HEK293 (cell line): Measurements from ENCODE around the gene VRTN.

Experiments
- CTCF ChIA-PET: fragments of 350-600 bp; formaldehyde crosslinking; extraction: SDS; loops from one replicate; lab custom pipeline; 2021; ENCODE audit warnings: antibody characterized with exemption; lab: Yijun Ruan, JAX
- POLR2A ChIA-PET: fragments of 300-600 bp; formaldehyde crosslinking; extraction: SDS; loops from one replicate; lab custom pipeline; 2020; ENCODE audit warnings: antibody characterized with exemption, inconsistent platforms; lab: Yijun Ruan, JAX
- H3K27ac ChIP-seq: fragments of 200-500 bp; sonication (Bioruptor generic); 2 replicates; pipeline ENCODE4 v1.5.1; 2014; ENCODE audit warnings: low read depth, low read length, control low read depth, inconsistent platforms; ENCODE audit errors: extremely low read depth
- H3K36me3 ChIP-seq, 2 experiments: fragments of 200-500 bp in 1 of 2; sonication (Bioruptor generic) in 1 of 2; 1 replicate in 1 of 2; 2 replicates in 1 of 2; pipeline ENCODE4 v1.5.1; 2014 to 2017; ENCODE audit warnings: inconsistent platforms in 2 of 2, low read length in 2 of 2; ENCODE audit not compliant: control insufficient read depth in 2 of 2, insufficient read depth in 1 of 2
- H3K4me1 ChIP-seq: fragments of 200-500 bp; sonication (Bioruptor generic); 2 replicates; pipeline ENCODE4 v1.5.1; 2014; ENCODE audit warnings: mild to moderate bottlenecking, low read length, inconsistent platforms; ENCODE audit not compliant: control insufficient read depth, insufficient read depth
- H3K4me3 ChIP-seq: 2 replicates; pipeline ENCODE4 v1.5.1; 2011; ENCODE audit warnings: low read depth, mild to moderate bottlenecking, control low read depth, low read length, moderate library complexity
- H3K9me3 ChIP-seq: fragments of 200-500 bp; sonication (Bioruptor generic); 2 replicates; pipeline ENCODE4 v1.5.1; 2014; ENCODE audit warnings: low read depth, low read length, inconsistent platforms; ENCODE audit not compliant: control insufficient read depth, insufficient read depth
- HOXA7 ChIP-seq: sonication (generic); formaldehyde crosslinking; IDR thresholded peaks from 2 replicates; pipeline ENCODE4 v1.8.1; 2022; ENCODE audit warnings: missing genetic modification reagents, borderline replicate concordance
- IKZF3 ChIP-seq: fragments of 450-650 bp; IDR thresholded peaks from 2 replicates; pipeline ENCODE4 v1.5.0; 2018; ENCODE audit warnings: missing biosample characterization, mild to moderate bottlenecking, missing genetic modification characterization, moderate library complexity
- MZF1 ChIP-seq: fragments of 450-650 bp; formaldehyde crosslinking; IDR thresholded peaks from 2 replicates; pipeline ENCODE4 v1.5.1; 2017; ENCODE audit warnings: missing biosample characterization, missing genetic modification characterization, borderline replicate concordance
- SP7 ChIP-seq: fragments of 450-650 bp; formaldehyde crosslinking; IDR thresholded peaks from 2 replicates; pipeline ENCODE4 v1.5.1; 2016; ENCODE audit warnings: missing biosample characterization, missing genetic modification characterization
- ZBTB20 ChIP-seq: fragments of 450-650 bp; formaldehyde crosslinking; IDR thresholded peaks from 2 replicates; pipeline ENCODE4 v1.5.1; 2016; ENCODE audit warnings: missing biosample characterization, missing genetic modification characterization
- ZBTB8A ChIP-seq: fragments of 450-650 bp; formaldehyde crosslinking; IDR thresholded peaks from 2 replicates; pipeline ENCODE4 v1.5.1; 2016; ENCODE audit warnings: missing biosample characterization, missing genetic modification characterization
- ZNF121 ChIP-seq: fragments of 450-650 bp; formaldehyde crosslinking; IDR thresholded peaks from 2 replicates; pipeline ENCODE4 v1.5.1; 2016; ENCODE audit warnings: missing biosample characterization, missing genetic modification characterization
- ZNF132 ChIP-seq: fragments of 450-650 bp; formaldehyde crosslinking; IDR thresholded peaks from 2 replicates; pipeline ENCODE4 v1.5.1; 2017; ENCODE audit warnings: missing biosample characterization, missing genetic modification characterization, borderline replicate concordance
- ZNF146 ChIP-seq: fragments of 450-650 bp; formaldehyde crosslinking; IDR thresholded peaks from 2 replicates; pipeline ENCODE4 v1.5.1; 2016; ENCODE audit warnings: missing biosample characterization, missing genetic modification characterization
- ZNF184 ChIP-seq: fragments of 450-650 bp; IDR thresholded peaks from 2 replicates; pipeline ENCODE4 v1.5.1; 2018; ENCODE audit warnings: missing biosample characterization, mild to moderate bottlenecking, missing genetic modification characterization
- ZNF266 ChIP-seq: fragments of 450-650 bp; formaldehyde crosslinking; IDR thresholded peaks from 2 replicates; pipeline ENCODE4 v1.5.1; 2016; ENCODE audit warnings: missing biosample characterization, missing genetic modification characterization, low read depth
- ZNF366 ChIP-seq: fragments of 450-650 bp; formaldehyde crosslinking; conservative IDR thresholded peaks from 2 replicates; pipeline ENCODE4 v1.5.1; 2016; ENCODE audit warnings: missing biosample characterization, missing genetic modification characterization
- ZNF37A ChIP-seq: fragments of 450-650 bp; IDR thresholded peaks from 2 replicates; pipeline ENCODE4 v1.5.1; 2018; ENCODE audit warnings: missing biosample characterization, missing genetic modification characterization
- ZNF416 ChIP-seq: fragments of 450-650 bp; formaldehyde crosslinking; IDR thresholded peaks from 2 replicates; pipeline ENCODE4 v1.5.1; 2016; ENCODE audit warnings: missing biosample characterization, missing genetic modification characterization
- ZNF624 ChIP-seq: fragments of 450-650 bp; formaldehyde crosslinking; IDR thresholded peaks from 2 replicates; pipeline ENCODE4 v1.5.1; 2017; ENCODE audit warnings: missing biosample characterization, missing genetic modification characterization
- ZNF747 ChIP-seq: fragments of 450-650 bp; formaldehyde crosslinking; IDR thresholded peaks from 2 replicates; pipeline ENCODE4 v1.5.1; 2016; ENCODE audit warnings: missing biosample characterization, missing genetic modification characterization
- ZNF792 ChIP-seq: fragments of 450-650 bp; formaldehyde crosslinking; IDR thresholded peaks from 2 replicates; pipeline ENCODE4 v1.5.1; 2016; ENCODE audit warnings: missing biosample characterization, missing genetic modification characterization
- ZSCAN30 ChIP-seq: fragments of 450-650 bp; IDR thresholded peaks from 2 replicates; pipeline ENCODE4 v1.5.1; 2018; ENCODE audit warnings: missing biosample characterization, mild to moderate bottlenecking, missing genetic modification characterization, moderate library complexity
- TF ChIP-seq, protein P1 (sequence below): fragments of 450-650 bp; formaldehyde crosslinking; IDR thresholded peaks from 2 replicates; pipeline ENCODE4 v1.5.1; 2016; ENCODE audit warnings: missing biosample characterization, missing genetic modification characterization
- TF ChIP-seq, protein P2 (sequence below): fragments of 450-650 bp; formaldehyde crosslinking; IDR thresholded peaks from 2 replicates; pipeline ENCODE4 v1.5.1; 2016; ENCODE audit warnings: missing biosample characterization, missing genetic modification characterization
- TF ChIP-seq, protein P3 (sequence below): fragments of 450-650 bp; formaldehyde crosslinking; IDR thresholded peaks from 2 replicates; pipeline ENCODE4 v1.5.1; 2016; ENCODE audit warnings: missing biosample characterization, missing genetic modification characterization
- TF ChIP-seq, protein P4 (sequence below): fragments of 450-650 bp; formaldehyde crosslinking; IDR thresholded peaks from 2 replicates; pipeline ENCODE4 v1.5.1; 2016; ENCODE audit warnings: missing biosample characterization, missing genetic modification characterization
- TF ChIP-seq, protein P5 (sequence below): fragments of 450-650 bp; formaldehyde crosslinking; IDR thresholded peaks from 2 replicates; pipeline ENCODE4 v1.5.1; 2016; ENCODE audit warnings: missing biosample characterization, missing genetic modification characterization

The VRTN gene

DNA sequence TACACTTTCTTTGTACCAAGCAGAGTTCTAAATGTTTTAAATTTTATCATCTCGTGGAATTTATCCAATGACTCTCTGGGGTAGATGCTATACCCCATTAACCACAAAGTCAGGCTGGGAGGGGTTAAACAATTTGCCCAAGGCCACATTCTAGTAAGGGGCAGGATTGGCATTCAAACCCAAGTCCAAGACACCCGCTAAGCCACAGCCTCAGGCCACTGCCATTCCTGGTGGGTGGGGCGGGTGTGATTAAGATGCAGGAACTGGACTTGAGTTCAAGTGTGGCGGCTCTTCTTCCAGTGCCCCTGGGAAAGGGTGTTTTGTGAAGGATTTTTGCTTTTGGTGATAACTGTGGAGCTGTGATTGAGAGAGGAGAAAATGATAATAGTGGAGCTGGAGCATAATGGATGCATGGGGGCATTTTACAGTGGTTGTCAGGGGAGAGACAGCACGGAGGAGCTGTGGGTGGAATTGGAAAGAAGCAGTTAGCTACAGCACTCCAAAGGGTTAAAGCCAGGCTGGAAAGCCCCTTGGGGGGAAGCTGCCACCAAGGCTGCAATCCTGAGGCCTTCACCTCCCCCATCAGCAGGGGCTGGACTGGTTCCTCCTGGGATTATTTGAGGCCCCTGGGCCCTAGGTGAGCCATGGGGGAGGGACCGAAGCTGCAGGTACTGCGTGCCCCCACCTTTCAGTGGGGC lies 1.0 kb upstream of the VRTN start (continued):
- TF ChIP-seq, protein P1, sequence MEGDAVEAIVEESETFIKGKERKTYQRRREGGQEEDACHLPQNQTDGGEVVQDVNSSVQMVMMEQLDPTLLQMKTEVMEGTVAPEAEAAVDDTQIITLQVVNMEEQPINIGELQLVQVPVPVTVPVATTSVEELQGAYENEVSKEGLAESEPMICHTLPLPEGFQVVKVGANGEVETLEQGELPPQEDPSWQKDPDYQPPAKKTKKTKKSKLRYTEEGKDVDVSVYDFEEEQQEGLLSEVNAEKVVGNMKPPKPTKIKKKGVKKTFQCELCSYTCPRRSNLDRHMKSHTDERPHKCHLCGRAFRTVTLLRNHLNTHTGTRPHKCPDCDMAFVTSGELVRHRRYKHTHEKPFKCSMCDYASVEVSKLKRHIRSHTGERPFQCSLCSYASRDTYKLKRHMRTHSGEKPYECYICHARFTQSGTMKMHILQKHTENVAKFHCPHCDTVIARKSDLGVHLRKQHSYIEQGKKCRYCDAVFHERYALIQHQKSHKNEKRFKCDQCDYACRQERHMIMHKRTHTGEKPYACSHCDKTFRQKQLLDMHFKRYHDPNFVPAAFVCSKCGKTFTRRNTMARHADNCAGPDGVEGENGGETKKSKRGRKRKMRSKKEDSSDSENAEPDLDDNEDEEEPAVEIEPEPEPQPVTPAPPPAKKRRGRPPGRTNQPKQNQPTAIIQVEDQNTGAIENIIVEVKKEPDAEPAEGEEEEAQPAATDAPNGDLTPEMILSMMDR (tag by site-specific recombination), result no peak
- TF ChIP-seq SP7 (tag by site-specific recombination) (no peak), ZBTB8A (no peak), ZSCAN30 (tag by site-specific recombination) (no peak), ZNF366 (tag by site-specific recombination) (no peak), HOXA7 (CRISPR knock-in tag) (no peak)
- TF ChIP-seq, protein P2, sequence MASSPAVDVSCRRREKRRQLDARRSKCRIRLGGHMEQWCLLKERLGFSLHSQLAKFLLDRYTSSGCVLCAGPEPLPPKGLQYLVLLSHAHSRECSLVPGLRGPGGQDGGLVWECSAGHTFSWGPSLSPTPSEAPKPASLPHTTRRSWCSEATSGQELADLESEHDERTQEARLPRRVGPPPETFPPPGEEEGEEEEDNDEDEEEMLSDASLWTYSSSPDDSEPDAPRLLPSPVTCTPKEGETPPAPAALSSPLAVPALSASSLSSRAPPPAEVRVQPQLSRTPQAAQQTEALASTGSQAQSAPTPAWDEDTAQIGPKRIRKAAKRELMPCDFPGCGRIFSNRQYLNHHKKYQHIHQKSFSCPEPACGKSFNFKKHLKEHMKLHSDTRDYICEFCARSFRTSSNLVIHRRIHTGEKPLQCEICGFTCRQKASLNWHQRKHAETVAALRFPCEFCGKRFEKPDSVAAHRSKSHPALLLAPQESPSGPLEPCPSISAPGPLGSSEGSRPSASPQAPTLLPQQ (tag by site-specific recombination), result no peak
- TF ChIP-seq, protein P3, sequence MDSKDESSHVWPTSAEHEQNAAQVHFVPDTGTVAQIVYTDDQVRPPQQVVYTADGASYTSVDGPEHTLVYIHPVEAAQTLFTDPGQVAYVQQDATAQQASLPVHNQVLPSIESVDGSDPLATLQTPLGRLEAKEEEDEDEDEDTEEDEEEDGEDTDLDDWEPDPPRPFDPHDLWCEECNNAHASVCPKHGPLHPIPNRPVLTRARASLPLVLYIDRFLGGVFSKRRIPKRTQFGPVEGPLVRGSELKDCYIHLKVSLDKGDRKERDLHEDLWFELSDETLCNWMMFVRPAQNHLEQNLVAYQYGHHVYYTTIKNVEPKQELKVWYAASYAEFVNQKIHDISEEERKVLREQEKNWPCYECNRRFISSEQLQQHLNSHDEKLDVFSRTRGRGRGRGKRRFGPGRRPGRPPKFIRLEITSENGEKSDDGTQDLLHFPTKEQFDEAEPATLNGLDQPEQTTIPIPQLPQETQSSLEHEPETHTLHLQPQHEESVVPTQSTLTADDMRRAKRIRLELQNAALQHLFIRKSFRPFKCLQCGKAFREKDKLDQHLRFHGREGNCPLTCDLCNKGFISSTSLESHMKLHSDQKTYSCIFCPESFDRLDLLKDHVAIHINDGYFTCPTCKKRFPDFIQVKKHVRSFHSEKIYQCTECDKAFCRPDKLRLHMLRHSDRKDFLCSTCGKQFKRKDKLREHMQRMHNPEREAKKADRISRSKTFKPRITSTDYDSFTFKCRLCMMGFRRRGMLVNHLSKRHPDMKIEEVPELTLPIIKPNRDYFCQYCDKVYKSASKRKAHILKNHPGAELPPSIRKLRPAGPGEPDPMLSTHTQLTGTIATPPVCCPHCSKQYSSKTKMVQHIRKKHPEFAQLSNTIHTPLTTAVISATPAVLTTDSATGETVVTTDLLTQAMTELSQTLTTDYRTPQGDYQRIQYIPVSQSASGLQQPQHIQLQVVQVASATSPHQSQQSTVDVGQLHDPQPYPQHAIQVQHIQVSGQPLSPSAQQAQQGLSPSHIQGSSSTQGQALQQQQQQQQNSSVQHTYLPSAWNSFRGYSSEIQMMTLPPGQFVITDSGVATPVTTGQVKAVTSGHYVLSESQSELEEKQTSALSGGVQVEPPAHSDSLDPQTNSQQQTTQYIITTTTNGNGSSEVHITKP (tag by site-specific recombination), result no peak
- TF ChIP-seq, all 188 proteins: peak for 0

DNA sequence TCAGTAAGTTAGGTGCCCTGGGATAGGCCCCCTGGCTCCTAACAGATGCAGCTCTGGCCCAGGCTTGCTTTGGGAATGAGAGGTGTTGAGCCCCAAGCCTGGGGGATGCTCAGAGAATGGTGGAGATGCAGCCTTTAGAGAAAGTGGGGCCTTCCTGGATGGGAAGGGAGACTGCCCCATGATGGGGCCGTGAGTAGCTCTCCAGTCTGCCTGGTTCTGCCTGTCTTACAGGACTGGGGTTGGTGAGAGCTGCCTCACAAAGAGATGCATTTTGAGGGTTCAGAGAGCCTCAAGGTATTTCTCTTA lies 523 bp upstream of the VRTN start:
- Histone ChIP-seq H3K36me3 (no peaks in the 10 kb centered on the region), H3K9me3 (no peaks in the 10 kb centered on the region), H3K4me1 (peaks cover 5% of the 10 kb centered on the region; the same call in 1 of the 2 replicates), H3K4me3 (no peak overlapping the region), H3K27ac (no peak overlapping the region)
- CTCF ChIA-PET, result interaction anchor here (0.9 kb wide), 1 partner anchor 24 kb away, joined by 4 read pairs; no protein-coding TSS in a partner anchor
- POLR2A ChIA-PET, result interaction anchor here (0.6 kb wide), 1 partner anchor 57 kb away, joined by 4 read pairs; no protein-coding TSS in a partner anchor
- TF ChIP-seq ZNF624 (tag by site-specific recombination) (no peak), ZNF132 (no peak), ZNF792 (tag by site-specific recombination) (no peak), ZNF37A (tag by site-specific recombination) (no peak), ZNF184 (tag by site-specific recombination) (no peak), ZNF146 (no peak), MZF1 (tag by site-specific recombination) (no peak), IKZF3 (no peak), ZNF266 (no peak), ZBTB20 (no peak), ZNF416 (tag by site-specific recombination) (no peak), ZNF121 (tag by site-specific recombination) (no peak), ZNF747 (tag by site-specific recombination) (no peak)
- TF ChIP-seq, protein P4, sequence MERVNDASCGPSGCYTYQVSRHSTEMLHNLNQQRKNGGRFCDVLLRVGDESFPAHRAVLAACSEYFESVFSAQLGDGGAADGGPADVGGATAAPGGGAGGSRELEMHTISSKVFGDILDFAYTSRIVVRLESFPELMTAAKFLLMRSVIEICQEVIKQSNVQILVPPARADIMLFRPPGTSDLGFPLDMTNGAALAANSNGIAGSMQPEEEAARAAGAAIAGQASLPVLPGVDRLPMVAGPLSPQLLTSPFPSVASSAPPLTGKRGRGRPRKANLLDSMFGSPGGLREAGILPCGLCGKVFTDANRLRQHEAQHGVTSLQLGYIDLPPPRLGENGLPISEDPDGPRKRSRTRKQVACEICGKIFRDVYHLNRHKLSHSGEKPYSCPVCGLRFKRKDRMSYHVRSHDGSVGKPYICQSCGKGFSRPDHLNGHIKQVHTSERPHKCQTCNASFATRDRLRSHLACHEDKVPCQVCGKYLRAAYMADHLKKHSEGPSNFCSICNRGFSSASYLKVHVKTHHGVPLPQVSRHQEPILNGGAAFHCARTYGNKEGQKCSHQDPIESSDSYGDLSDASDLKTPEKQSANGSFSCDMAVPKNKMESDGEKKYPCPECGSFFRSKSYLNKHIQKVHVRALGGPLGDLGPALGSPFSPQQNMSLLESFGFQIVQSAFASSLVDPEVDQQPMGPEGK (tag by site-specific recombination), result no peak
- TF ChIP-seq, protein P5, sequence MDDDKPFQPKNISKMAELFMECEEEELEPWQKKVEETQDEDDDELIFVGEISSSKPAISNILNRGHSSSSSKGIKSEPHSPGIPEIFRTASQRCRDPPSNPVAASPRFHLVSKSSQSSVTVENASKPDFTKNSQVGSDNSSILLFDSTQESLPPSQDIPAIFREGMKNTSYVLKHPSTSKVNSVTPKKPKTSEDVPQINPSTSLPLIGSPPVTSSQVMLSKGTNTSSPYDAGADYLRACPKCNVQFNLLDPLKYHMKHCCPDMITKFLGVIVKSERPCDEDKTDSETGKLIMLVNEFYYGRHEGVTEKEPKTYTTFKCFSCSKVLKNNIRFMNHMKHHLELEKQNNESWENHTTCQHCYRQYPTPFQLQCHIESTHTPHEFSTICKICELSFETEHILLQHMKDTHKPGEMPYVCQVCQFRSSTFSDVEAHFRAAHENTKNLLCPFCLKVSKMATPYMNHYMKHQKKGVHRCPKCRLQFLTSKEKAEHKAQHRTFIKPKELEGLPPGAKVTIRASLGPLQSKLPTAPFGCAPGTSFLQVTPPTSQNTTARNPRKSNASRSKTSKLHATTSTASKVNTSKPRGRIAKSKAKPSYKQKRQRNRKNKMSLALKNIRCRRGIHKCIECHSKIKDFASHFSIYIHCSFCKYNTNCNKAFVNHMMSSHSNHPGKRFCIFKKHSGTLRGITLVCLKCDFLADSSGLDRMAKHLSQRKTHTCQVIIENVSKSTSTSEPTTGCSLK (tag by site-specific recombination), result no peak
